Endothelial cell of umbilical vein (primary cell): ENCODE measurements around the gene LUZP2.

Source experiments
- CTCF ChIP-seq, 2 donors: IDR thresholded peaks; 1 replicate in 1 of 2; 2 replicates in 1 of 2; pipeline ENCODE4 v1.5.1; 2011; ENCODE audit warnings: low read length in 2 of 2, mild to moderate bottlenecking in 2 of 2, moderate library complexity in 2 of 2, control low read depth in 1 of 2, inconsistent platforms in 1 of 2, low read depth in 1 of 2; ENCODE audit not compliant: insufficient read depth in 1 of 2; ENCODE audit errors: extremely low read depth in 1 of 2
- JUN ChIP-seq: IDR thresholded peaks from 2 replicates; pipeline ENCODE4 v1.6.1; 2011; ENCODE audit warnings: borderline replicate concordance, low read depth; ENCODE audit not compliant: insufficient read length, insufficient read depth
- POLR2A ChIP-seq: IDR thresholded peaks from 2 replicates; pipeline ENCODE4 v1.6.1; 2012; ENCODE audit warnings: low read depth, mild to moderate bottlenecking, control low read depth, low read length
- POLR2AphosphoS5 ChIP-seq: IDR thresholded peaks from 2 replicates; pipeline ENCODE4 v1.6.1; 2012; ENCODE audit warnings: low read depth, mild to moderate bottlenecking, control low read depth, low read length, moderate library complexity; ENCODE audit not compliant: insufficient read depth

- no peak for TF ChIP-seq CTCF (IDR thresholded peaks at IDR 0.05; ENCODE audit: extremely low read depth in 1 of 2, insufficient read depth in 1 of 2, low read depth in 1 of 2, low read length in 2 of 2)
- no peak for TF ChIP-seq POLR2A
- TF ChIP-seq JUN, result no peak
- TF ChIP-seq POLR2AphosphoS5, result no peak
Measured at GRCh38 chr11:24900514-24900913, 403.7 kb downstream of the LUZP2 start.
